C4-2B (cell line): ENCODE results near the gene MAN2A1.

Experiments
- CTCF ChIP-seq: fragments of 450-650 bp; conservative IDR thresholded peaks from 2 replicates; pipeline ENCODE4 v1.5.1; 2017; ENCODE audit warnings: mild to moderate bottlenecking
- ZFX ChIP-seq: fragments of 450-650 bp; IDR thresholded peaks from 2 replicates; pipeline ENCODE4 v1.6.1; 2017

GRCh38 chr5:109865637-109866036 lies 175.9 kb downstream of the MAN2A1 start:
- no peak for TF ChIP-seq CTCF
- no peak for TF ChIP-seq ZFX
